Loucy (cell line): ENCODE data around the gene PARP12.

Experiments
- H2AFZ ChIP-seq: fragments of 200-600 bp; sonication (generic); 2 replicates; pipeline ENCODE4 v1.6.0; 2016; ENCODE audit warnings: antibody characterized with exemption, mild to moderate bottlenecking, low read length, moderate library complexity
- H3F3A ChIP-seq: fragments of 200-600 bp; 2 replicates; pipeline ENCODE4 v1.6.0; 2016; ENCODE audit warnings: antibody characterized with exemption, low read depth, mild to moderate bottlenecking
- H3K27me3 ChIP-seq: fragments of 200-600 bp; sonication (generic); 2 replicates; pipeline ENCODE4 v1.6.1; 2014; ENCODE audit warnings: low read length, mild to moderate bottlenecking; ENCODE audit not compliant: insufficient read depth, poor library complexity, severe bottlenecking
- H3K36me3 ChIP-seq: fragments of 200-600 bp; sonication (generic); 2 replicates; pipeline ENCODE4 v1.6.1; 2016; ENCODE audit warnings: low read length; ENCODE audit not compliant: insufficient read depth
- H3K4me1 ChIP-seq: fragments of 200-600 bp; sonication (generic); 2 replicates; pipeline ENCODE4 v1.5.1; 2014; ENCODE audit warnings: low read length, mild to moderate bottlenecking; ENCODE audit not compliant: insufficient read depth, poor library complexity, severe bottlenecking
- H3K4me2 ChIP-seq: fragments of 200-600 bp; sonication (generic); 2 replicates; pipeline ENCODE4 v1.6.0; 2014; ENCODE audit warnings: antibody characterized with exemption, low read length, low read depth, mild to moderate bottlenecking; ENCODE audit not compliant: poor library complexity, severe bottlenecking
- H3K4me3 ChIP-seq: fragments of 200-600 bp; sonication (generic); 2 replicates; pipeline ENCODE4 v1.5.1; 2014; ENCODE audit warnings: low read length, mild to moderate bottlenecking, mixed read lengths; ENCODE audit not compliant: poor library complexity, severe bottlenecking
- H3K79me2 ChIP-seq: fragments of 200-600 bp; sonication (generic); 2 replicates; pipeline ENCODE4 v1.6.1; 2014; ENCODE audit warnings: low read length; ENCODE audit not compliant: insufficient read depth
- H3K9ac ChIP-seq: fragments of 200-600 bp; sonication (generic); 2 replicates; pipeline ENCODE4 v1.6.0; 2014; ENCODE audit warnings: mild to moderate bottlenecking, low read depth, low read length, moderate library complexity; ENCODE audit not compliant: poor library complexity, severe bottlenecking
- H3K9me2 ChIP-seq: fragments of 200-600 bp; sonication (generic); replicated peaks from 2 replicates; pipeline ENCODE4 v1.6.1; 2016; ENCODE audit warnings: low read depth, low read length, mixed read lengths
- H3K9me3 ChIP-seq: fragments of 200-600 bp; sonication (generic); 2 replicates; pipeline ENCODE4 v1.6.1; 2014; ENCODE audit warnings: mild to moderate bottlenecking, antibody characterized with exemption, low read length, low read depth; ENCODE audit not compliant: insufficient read depth
- H4K20me1 ChIP-seq: fragments of 200-600 bp; sonication (generic); 2 replicates; pipeline ENCODE4 v1.6.0; 2014; ENCODE audit warnings: antibody characterized with exemption, low read length, mild to moderate bottlenecking; ENCODE audit not compliant: insufficient read depth, poor library complexity, severe bottlenecking
- CTCF ChIP-seq: fragments of 200-600 bp; sonication (generic); conservative IDR thresholded peaks from 2 replicates; pipeline ENCODE4 v1.5.1; 2014; ENCODE audit warnings: mild to moderate bottlenecking, antibody characterized with exemption, low read length
- EZH2phosphoT487 ChIP-seq: fragments of 200-600 bp; IDR thresholded peaks from 2 replicates; pipeline ENCODE4 v1.6.1; 2018; ENCODE audit warnings: antibody characterized with exemption, mild to moderate bottlenecking, moderate library complexity, borderline replicate concordance

Gene PARP12

GRCh38 chr7:140021603-140022002 is 41.1 kb downstream of the PARP12 start:
- H3K4me1 ChIP-seq = no peaks in the 10 kb centered on the region
- no peaks in the 10 kb centered on the region for H4K20me1 ChIP-seq
- H3K9ac ChIP-seq = no peak overlapping the region
- no peak for TF ChIP-seq CTCF
- no peak for TF ChIP-seq EZH2phosphoT487
- H3K9me2 ChIP-seq = no peaks in the 10 kb centered on the region
- peaks cover 27% of the 10 kb centered on the region; the same call in 1 of the 2 replicates for H3K36me3 ChIP-seq
- H3K4me3 ChIP-seq = no peak overlapping the region
- H3K79me2 ChIP-seq = no peaks in the 10 kb centered on the region
- H3K27me3 ChIP-seq = no peaks in the 10 kb centered on the region
- H3K4me2 ChIP-seq = no peak overlapping the region
- no peaks in the 10 kb centered on the region for H3K9me3 ChIP-seq
- no peak overlapping the region for H2AFZ ChIP-seq
- H3F3A ChIP-seq = no peaks in the 10 kb centered on the region

GRCh38 chr7:140019606-140020005 is 43.1 kb downstream of the PARP12 start:
- H3K4me3 ChIP-seq = no peak overlapping the region
- H3K79me2 ChIP-seq = no peaks in the 10 kb centered on the region
- H2AFZ ChIP-seq = no peak overlapping the region
- H3K9me3 ChIP-seq = no peaks in the 10 kb centered on the region
- no peaks in the 10 kb centered on the region for H3K27me3 ChIP-seq
- H3K9me2 ChIP-seq = no peaks in the 10 kb centered on the region
- H3K36me3 ChIP-seq = peaks cover 15% of the 10 kb centered on the region; the same call in 1 of the 2 replicates
- no peak overlapping the region for H3K9ac ChIP-seq
- TF ChIP-seq EZH2phosphoT487 = no peak
- no peaks in the 10 kb centered on the region for H4K20me1 ChIP-seq
- H3K4me2 ChIP-seq = no peak overlapping the region
- no peaks in the 10 kb centered on the region for H3K4me1 ChIP-seq
- no peaks in the 10 kb centered on the region for H3F3A ChIP-seq

GRCh38 chr7:140019172-140019571 is 43.6 kb downstream of the PARP12 start:
- no peaks in the 10 kb centered on the region for H3K27me3 ChIP-seq
- no peak overlapping the region for H3K9ac ChIP-seq
- no peak overlapping the region for H3K4me3 ChIP-seq
- no peak for TF ChIP-seq EZH2phosphoT487
- no peak for TF ChIP-seq CTCF
- H3K9me2 ChIP-seq = no peaks in the 10 kb centered on the region
- peaks cover 10% of the 10 kb centered on the region; the same call in 1 of the 2 replicates for H3K36me3 ChIP-seq
- no peaks in the 10 kb centered on the region for H3K4me1 ChIP-seq
- H3K79me2 ChIP-seq = no peaks in the 10 kb centered on the region
- no peak overlapping the region for H2AFZ ChIP-seq
- H3F3A ChIP-seq = no peaks in the 10 kb centered on the region
- H3K4me2 ChIP-seq = no peak overlapping the region
- no peaks in the 10 kb centered on the region for H4K20me1 ChIP-seq
- H3K9me3 ChIP-seq = no peaks in the 10 kb centered on the region
